Medulla oblongata (tissue), 1 donor: ENCODE results near the gene DPYSL5.

ENCODE experiments used
- DNase-seq: peaks from one replicate; pipeline ENCODE4 v3.0.0-alpha.2; 2015; ENCODE audit errors: extremely low spot score

Gene DPYSL5

DNA sequence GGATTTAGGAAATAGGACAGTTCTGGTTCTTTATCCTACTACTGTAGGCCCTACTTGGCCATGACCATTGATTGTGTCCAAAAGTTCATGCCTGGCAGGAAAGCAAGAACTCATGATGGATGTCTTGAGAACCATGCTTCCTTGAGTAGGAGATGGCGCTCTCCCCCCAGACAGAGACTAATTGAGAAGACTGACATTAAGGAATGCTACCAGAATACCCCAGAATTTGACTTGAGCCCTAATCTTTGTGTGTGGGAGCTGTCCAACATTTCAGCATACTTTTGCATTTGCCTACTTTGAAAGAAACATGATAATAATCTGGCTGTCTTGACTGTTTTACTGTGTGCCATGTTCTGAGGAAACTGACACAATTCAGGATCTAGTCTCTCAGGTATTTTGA lies 145.8 kb downstream of the DPYSL5 start:
- no peak for DNase-seq

DNA sequence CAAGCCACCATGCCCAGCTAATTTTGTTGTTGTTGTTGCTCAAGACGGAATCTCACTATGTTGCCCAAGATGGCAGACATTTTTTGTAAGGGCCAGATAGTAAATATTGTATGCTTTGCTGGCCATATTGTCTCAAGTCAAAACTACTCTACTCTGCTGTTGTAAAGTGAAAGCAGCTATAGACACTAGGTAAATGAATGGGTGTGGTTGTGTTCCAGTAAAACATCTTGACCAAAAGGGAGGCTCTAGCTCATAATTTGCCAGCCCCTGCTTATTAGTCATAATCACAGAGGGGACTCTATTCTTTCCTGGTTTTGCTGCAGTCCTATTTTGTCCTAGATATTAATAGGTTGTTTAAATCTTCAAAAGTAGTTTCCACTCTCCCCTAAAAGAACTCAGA lies 147.1 kb downstream of the DPYSL5 start:
- no peak for DNase-seq

DNA sequence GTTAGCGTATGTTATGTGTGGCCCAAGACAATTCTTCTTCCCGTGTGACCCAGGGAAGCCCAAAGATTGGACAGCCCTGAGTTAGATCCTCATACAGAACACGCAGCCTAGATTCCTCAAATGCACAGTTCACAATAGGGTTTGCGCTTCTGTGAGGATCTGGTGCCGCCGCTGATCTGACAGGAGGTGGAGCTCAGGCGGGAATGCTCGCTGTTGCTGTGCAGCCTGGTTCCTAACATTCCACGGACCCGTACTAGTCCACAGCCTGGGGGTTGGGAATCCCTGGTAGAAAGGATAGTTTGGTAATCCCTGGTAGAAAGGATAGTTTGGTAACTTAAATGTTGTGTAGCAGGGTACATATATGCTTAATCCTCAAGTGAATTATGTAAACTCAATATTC lies 149.5 kb downstream of the DPYSL5 start:
- no peak for DNase-seq

DNA sequence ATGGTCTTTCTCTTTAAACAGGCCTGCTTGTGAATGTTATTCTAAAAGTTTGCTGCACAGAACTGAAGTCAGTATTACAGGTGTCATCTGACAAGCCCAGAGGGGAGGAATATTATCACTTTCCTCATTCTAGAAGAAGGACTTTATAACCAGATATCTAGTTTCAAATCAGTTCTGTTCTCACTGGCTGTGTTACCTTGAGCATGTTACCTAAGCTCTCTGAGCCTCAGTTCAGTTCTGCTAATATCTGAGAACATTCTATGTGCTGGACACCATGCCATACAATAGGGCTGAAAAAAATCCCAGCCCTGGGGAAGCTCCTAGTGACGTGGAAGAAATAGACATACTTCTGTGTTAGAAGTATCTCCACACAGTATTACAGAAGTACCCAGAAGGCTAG lies 150.4 kb downstream of the DPYSL5 start:
- no peak for DNase-seq
